CD4-positive, alpha-beta T cell (primary cell): ENCODE data around the gene ACRV1. TPM values are rescaled to one million over a fixed set of nuclear protein-coding genes. Genes with fewer than 3 reads are reported as not detected.

ENCODE experiments used
- ATAC-seq: fragments of 200-7000 bp; cut with Tn5 transposase; one replicate; pipeline ENCODE4 v1.10.0; 2022; ENCODE audit warnings: mild to moderate bottlenecking; ENCODE audit not compliant: poor library complexity
- CTCF ChIA-PET: fragments of 350-600 bp; sonication (Branson Sonifier 250); formaldehyde crosslinking; loops from one replicate; lab custom pipeline; 2021; ENCODE audit warnings: antibody characterized with exemption, inconsistent platforms; lab: Charles Lee
- POLR2A ChIA-PET: fragments of 350-600 bp; sonication (Branson Sonifier 250); formaldehyde crosslinking; loops from one replicate; lab custom pipeline; 2021; ENCODE audit warnings: antibody characterized with exemption, inconsistent platforms; lab: Charles Lee
- DNase-seq, 14 experiments: peaks; one replicate each; pipeline ENCODE4 v3.0.0-alpha.2; 2013 to 2020; ENCODE audit warnings: mixed read lengths in 2 of 14
- H3K27ac ChIP-seq, 2 donors: one replicate each; pipeline versions ENCODE4 v1.5.1 to v1.7.0; 2013; ENCODE audit warnings: low read length in 2 of 2, low read depth in 1 of 2, mild to moderate bottlenecking in 1 of 2
- H3K27me3 ChIP-seq, 2 experiments: 1 replicate in 1 of 2; 2 replicates in 1 of 2; pipeline versions ENCODE4 v1.6.1 to v1.7.0; 2013; ENCODE audit warnings: low read length in 2 of 2, control low read depth in 1 of 2, mild to moderate bottlenecking in 1 of 2, moderate library complexity in 1 of 2; ENCODE audit not compliant: insufficient read depth in 2 of 2, control insufficient read depth in 1 of 2
- H3K36me3 ChIP-seq: one replicate; pipeline ENCODE4 v1.6.1; 2013; ENCODE audit warnings: low read length, control low read depth; ENCODE audit not compliant: insufficient read depth
- H3K4me1 ChIP-seq: one replicate; pipeline ENCODE4 v1.6.1; 2013; ENCODE audit warnings: low read length, control low read depth; ENCODE audit not compliant: insufficient read depth
- H3K4me3 ChIP-seq: one replicate; pipeline ENCODE4 v1.5.1; 2013; ENCODE audit warnings: mild to moderate bottlenecking, low read length, moderate library complexity
- H3K9me3 ChIP-seq, 2 experiments: 1 replicate in 1 of 2; 2 replicates in 1 of 2; pipeline versions ENCODE4 v1.6.1 to v1.7.0; 2013; ENCODE audit warnings: low read length in 2 of 2, mild to moderate bottlenecking in 2 of 2, control low read depth in 1 of 2, moderate library complexity in 1 of 2; ENCODE audit not compliant: control insufficient read depth in 1 of 2, insufficient read depth in 1 of 2
- H3K27ac Mint-ChIP-seq: one replicate; pipeline ENCODE4 v1.8.0; 2020; ENCODE audit warnings: mixed read lengths
- H3K27me3 Mint-ChIP-seq: one replicate; pipeline ENCODE4 v1.8.0; 2021; ENCODE audit warnings: mixed read lengths
- H3K36me3 Mint-ChIP-seq: one replicate; pipeline ENCODE4 v1.8.0; 2021; ENCODE audit warnings: low read depth, mixed read lengths
- H3K4me1 Mint-ChIP-seq: one replicate; pipeline ENCODE4 v1.8.0; 2021; ENCODE audit warnings: low read depth, mixed read lengths
- H3K4me3 Mint-ChIP-seq: one replicate; pipeline ENCODE4 v1.8.0; 2020; ENCODE audit warnings: mild to moderate bottlenecking, mixed read lengths
- H3K9me3 Mint-ChIP-seq: one replicate; pipeline ENCODE4 v1.8.0; 2020; ENCODE audit warnings: mixed read lengths
- CTCF ChIP-seq: fragments of 200-600 bp; IDR thresholded peaks from one replicate; pipeline ENCODE4 v1.8.0; 2022; ENCODE audit warnings: antibody characterized with exemption, mild to moderate bottlenecking
- intact Hi-C, 2 experiments: fragments of 100-400 bp; cut with DNase I in 1 of 2; cut with micrococcal nuclease in 1 of 2; formaldehyde crosslinking; loops; one replicate each; pipeline versions ENCODE4 v1.15.1 to v1.9.0; 2023 to 2025; cut with DNase I, micrococcal nuclease
- total RNA-seq, 174 experiments: library from RNA in 2 of 174; stranded (reverse) in 2 of 174; gene quantifications; one replicate each; pipeline ENCODE4 v1.2.3 and lab custom pipeline; 2021 to 2026

ACRV1 gene
- total RNA-seq, 2 experiments from 2014 or later: not detected

GRCh38 chr11:125671561-125671960, 9.1 kb downstream of the ACRV1 start:
- Mint-ChIP-seq H3K36me3 (no peaks in the 10 kb centered on the region), H3K27ac (no peak overlapping the region), H3K4me1 (no peaks in the 10 kb centered on the region), H3K4me3 (no peak overlapping the region), H3K27me3 (no peaks in the 10 kb centered on the region), H3K9me3 (peaks cover 6% of the 10 kb centered on the region)
- POLR2A ChIA-PET: no interaction called here
- Histone ChIP-seq H3K27me3 (no peaks in the 10 kb centered on the region), H3K9me3 (no peaks in the 10 kb centered on the region), H3K4me1 (no peaks in the 10 kb centered on the region), H3K27ac (no peak overlapping the region), H3K4me3 (no peak overlapping the region), H3K36me3 (no peaks in the 10 kb centered on the region)
- intact Hi-C loops: no loop called here
- DNase-seq (no peak), ATAC-seq (no peak)
- CTCF ChIA-PET: no interaction called here
- TF ChIP-seq CTCF: no peak

DNA sequence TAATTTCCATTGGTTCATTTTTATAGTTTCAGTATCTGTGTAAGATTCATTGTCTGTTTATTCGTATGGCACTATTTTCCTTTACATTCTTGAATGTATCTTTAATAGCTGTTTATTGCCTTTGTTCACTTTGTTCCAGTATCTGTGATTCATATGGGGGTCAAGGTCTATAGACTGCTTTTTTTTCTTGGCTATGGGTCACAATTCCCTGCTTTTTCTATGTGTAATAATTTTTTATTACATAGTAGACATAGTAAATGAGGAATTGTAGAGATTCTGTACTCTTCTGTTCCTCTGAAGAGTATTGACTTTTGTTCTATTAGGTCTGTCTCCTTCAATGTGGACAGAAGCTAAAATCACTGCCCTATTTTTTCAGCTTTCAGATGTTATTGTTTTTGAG, 10.5 kb downstream of the ACRV1 start:
- H3K36me3 ChIP-seq: no peaks in the 10 kb centered on the region
- no peak for DNase-seq
- no peaks in the 10 kb centered on the region for H3K27me3 Mint-ChIP-seq
- H3K4me1 Mint-ChIP-seq: no peaks in the 10 kb centered on the region
- no peaks in the 10 kb centered on the region for H3K27me3 ChIP-seq
- no peak for ATAC-seq
- no peak overlapping the region for H3K4me3 Mint-ChIP-seq
- H3K9me3 Mint-ChIP-seq: peaks cover 9% of the 10 kb centered on the region
- H3K27ac ChIP-seq: no peak overlapping the region
- CTCF ChIA-PET: no interaction called here
- no peak overlapping the region for H3K27ac Mint-ChIP-seq
- POLR2A ChIA-PET: no interaction called here
- H3K36me3 Mint-ChIP-seq: no peaks in the 10 kb centered on the region
- H3K4me1 ChIP-seq: no peaks in the 10 kb centered on the region
- intact Hi-C loops: no loop called here
- no peak overlapping the region for H3K4me3 ChIP-seq
- H3K9me3 ChIP-seq: no peaks in the 10 kb centered on the region
- no peak for TF ChIP-seq CTCF

DNA sequence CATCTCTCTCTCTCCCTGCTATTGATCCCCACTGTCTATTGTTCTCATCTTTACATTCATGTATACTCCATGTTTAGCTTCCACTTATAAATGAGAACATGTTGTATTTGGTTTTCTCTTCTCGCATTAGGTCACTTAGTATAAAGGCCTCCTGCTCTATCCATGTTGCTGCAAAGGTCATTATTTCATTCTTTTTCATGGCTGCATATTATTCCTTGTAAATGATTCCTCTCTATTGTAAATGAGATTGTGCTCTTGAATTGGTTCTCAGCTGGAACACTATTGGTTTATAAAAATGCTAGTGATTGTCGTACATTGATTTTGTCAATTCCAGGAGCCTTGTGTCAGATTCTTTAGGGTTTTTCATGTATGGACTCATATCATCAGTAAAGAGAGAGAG, 13.5 kb downstream of the ACRV1 start:
- Histone ChIP-seq H3K4me3 (no peak overlapping the region), H3K9me3 (no peaks in the 10 kb centered on the region), H3K4me1 (no peaks in the 10 kb centered on the region), H3K27me3 (no peaks in the 10 kb centered on the region), H3K27ac (no peak overlapping the region), H3K36me3 (no peaks in the 10 kb centered on the region)
- Mint-ChIP-seq H3K27ac (no peak overlapping the region), H3K36me3 (no peaks in the 10 kb centered on the region), H3K27me3 (no peaks in the 10 kb centered on the region), H3K4me3 (no peak overlapping the region), H3K4me1 (no peaks in the 10 kb centered on the region), H3K9me3 (peaks cover 9% of the 10 kb centered on the region)
- CTCF ChIA-PET: no interaction called here
- POLR2A ChIA-PET: no interaction called here
- intact Hi-C loops: no loop called here
- no peak for TF ChIP-seq CTCF
- DNase-seq (no peak), ATAC-seq (no peak)
